H1 (cell line): ENCODE results near the gene DDX19B. TPM values are rescaled to one million over a fixed set of nuclear protein-coding genes. Genes with fewer than 3 reads are reported as not detected.

Source experiments
- CTCF ChIA-PET: fragments of 300-600 bp; sonication (Branson Sonifier 250); formaldehyde crosslinking; loops from one replicate; lab custom pipeline; 2021; ENCODE audit not compliant: partially characterized antibody; lab: Charles Lee
- POLR2A ChIA-PET: fragments of 300-600 bp; sonication (Branson Sonifier 250); formaldehyde crosslinking; loops from one replicate; lab custom pipeline; 2021; ENCODE audit warnings: inconsistent platforms; ENCODE audit not compliant: partially characterized antibody; lab: Charles Lee
- DNase-seq, 2 experiments: peaks; one replicate each; pipeline versions ENCODE4 v3.0.0 to v3.0.0-alpha.2; 2010 to 2022; ENCODE audit warnings: low spot score in 2 of 2, low read depth in 1 of 2, mixed read lengths in 1 of 2
- FAIRE-seq: peaks from 2 replicates; lab custom pipeline; 2011; peaks lifted over from hg19 to GRCh38; lab: Jason Lieb, UNC
- H2AFZ ChIP-seq: 2 replicates; pipeline ENCODE4 v1.8.1; 2012; ENCODE audit warnings: low read length, inconsistent platforms
- H2AK5ac ChIP-seq: 2 replicates; pipeline ENCODE4 v1.6.1; 2013; ENCODE audit warnings: low read depth, low read length
- H2BK120ac ChIP-seq: replicated peaks from 2 replicates; pipeline ENCODE3; 2013; ENCODE audit warnings: low read depth, low read length, inconsistent platforms
- H2BK12ac ChIP-seq: 2 replicates; pipeline ENCODE4 v1.6.1; 2013; ENCODE audit warnings: low read depth, low read length
- H2BK15ac ChIP-seq: 2 replicates; pipeline ENCODE4 v1.6.1; 2013; ENCODE audit warnings: low read length
- H2BK20ac ChIP-seq: 2 replicates; pipeline ENCODE4 v1.6.1; 2013; ENCODE audit warnings: low read length
- H2BK5ac ChIP-seq: 2 replicates; pipeline ENCODE4 v1.6.1; 2013; ENCODE audit warnings: low read depth, low read length
- H3K14ac ChIP-seq: 2 replicates; pipeline ENCODE4 v1.6.1; 2013; ENCODE audit warnings: inconsistent platforms; ENCODE audit not compliant: insufficient read length
- H3K18ac ChIP-seq: 2 replicates; pipeline ENCODE4 v1.6.1; 2013; ENCODE audit warnings: low read length; ENCODE audit errors: extremely low read depth
- H3K23ac ChIP-seq: 2 replicates; pipeline ENCODE4 v1.6.1; 2013; ENCODE audit warnings: inconsistent platforms; ENCODE audit not compliant: insufficient read length
- H3K23me2 ChIP-seq: 2 replicates; pipeline ENCODE4 v1.6.1; 2013; ENCODE audit warnings: low read depth, low read length
- H3K27ac ChIP-seq: 2 replicates; pipeline ENCODE4 v1.6.1; 2011; ENCODE audit warnings: low read depth, low read length, inconsistent platforms
- H3K27me3 ChIP-seq, 4 experiments: replicated peaks in 1 of 4; 1 replicate in 1 of 4; 2 replicates in 3 of 4; pipeline versions ENCODE4 v1.6.1 to v1.8.1; 2011 to 2013; ENCODE audit warnings: low read length in 3 of 4, mild to moderate bottlenecking in 3 of 4, inconsistent platforms in 2 of 4, mixed read lengths in 2 of 4, moderate library complexity in 1 of 4; ENCODE audit not compliant: control insufficient read depth in 3 of 4, insufficient read depth in 3 of 4; ENCODE audit errors: extremely low read depth in 1 of 4
- H3K36me3 ChIP-seq, 4 experiments: 2 replicates each; pipeline versions ENCODE4 v1.6.1 to v1.8.1; 2011 to 2013; ENCODE audit warnings: mild to moderate bottlenecking in 4 of 4, low read length in 3 of 4, moderate library complexity in 2 of 4, control low read depth in 1 of 4, inconsistent platforms in 1 of 4; ENCODE audit not compliant: insufficient read depth in 4 of 4, control insufficient read depth in 2 of 4
- H3K4ac ChIP-seq: replicated peaks from 2 replicates; pipeline ENCODE3; 2013; ENCODE audit warnings: low read length, low read depth, mixed read lengths, inconsistent platforms; ENCODE audit not compliant: insufficient read length
- H3K4me1 ChIP-seq, 4 experiments: replicated peaks in 1 of 4; 1 replicate in 1 of 4; 2 replicates in 3 of 4; pipeline versions ENCODE4 v1.6.1 to v1.8.1; 2011 to 2013; ENCODE audit warnings: low read length in 3 of 4, inconsistent platforms in 2 of 4, mixed read lengths in 1 of 4; ENCODE audit not compliant: insufficient read depth in 4 of 4, control insufficient read depth in 3 of 4
- H3K4me2 ChIP-seq, 2 experiments: 2 replicates each; pipeline versions ENCODE4 v1.6.1 to v1.8.1; 2011 to 2013; ENCODE audit warnings: low read depth in 2 of 2, low read length in 2 of 2, control low read depth in 1 of 2, inconsistent platforms in 1 of 2, mild to moderate bottlenecking in 1 of 2; ENCODE audit not compliant: insufficient read depth in 1 of 2
- H3K4me3 ChIP-seq, 4 experiments: fragments of 200-600, 300-600 bp in 1 of 4; sonication (generic), shearing (Covaris generic), sonication (Bioruptor Twin) in 1 of 4; 2 replicates each; pipeline versions ENCODE4 v1.5.1 to v1.8.1; 2011 to 2016; ENCODE audit warnings: low read length in 4 of 4, low read depth in 3 of 4, control low read depth in 2 of 4, inconsistent platforms in 2 of 4, mild to moderate bottlenecking in 2 of 4, mixed read lengths in 1 of 4, moderate library complexity in 1 of 4; ENCODE audit not compliant: insufficient read depth in 2 of 4; ENCODE audit errors: extremely low read depth in 1 of 4
- H3K56ac ChIP-seq: replicated peaks from 2 replicates; pipeline ENCODE3; 2013; ENCODE audit warnings: low read depth, mild to moderate bottlenecking, mixed read lengths, low read length, inconsistent platforms; ENCODE audit not compliant: insufficient read length
- H3K79me1 ChIP-seq: 2 replicates; pipeline ENCODE4 v1.6.1; 2013; ENCODE audit warnings: low read depth, low read length, control low read depth
- H3K79me2 ChIP-seq, 2 experiments: 2 replicates each; pipeline versions ENCODE4 v1.6.1 to v1.8.1; 2012 to 2013; ENCODE audit warnings: low read length in 2 of 2, mild to moderate bottlenecking in 2 of 2, inconsistent platforms in 1 of 2; ENCODE audit not compliant: insufficient read depth in 2 of 2, control insufficient read depth in 1 of 2
- H3K9ac ChIP-seq, 4 experiments: replicated peaks in 1 of 4; 1 replicate in 1 of 4; 2 replicates in 3 of 4; pipeline versions ENCODE4 v1.6.1 to v1.8.1; 2011 to 2013; ENCODE audit warnings: low read depth in 3 of 4, low read length in 3 of 4, control low read depth in 2 of 4, mild to moderate bottlenecking in 2 of 4, moderate library complexity in 2 of 4, inconsistent platforms in 1 of 4; ENCODE audit errors: extremely low read depth in 1 of 4
- H3K9me3 ChIP-seq, 2 experiments: 2 replicates each; pipeline versions ENCODE4 v1.6.1 to v1.8.1; 2012 to 2013; ENCODE audit warnings: mild to moderate bottlenecking in 2 of 2, moderate library complexity in 2 of 2, control low read depth in 1 of 2, inconsistent platforms in 1 of 2, low read depth in 1 of 2, low read length in 1 of 2, mixed read lengths in 1 of 2; ENCODE audit not compliant: insufficient read depth in 2 of 2
- H4K20me1 ChIP-seq, 2 experiments: replicated peaks in 1 of 2; 2 replicates each; pipeline versions ENCODE3 to v1.8.1; 2011 to 2013; ENCODE audit warnings: inconsistent platforms in 2 of 2, low read length in 2 of 2, mild to moderate bottlenecking in 1 of 2; ENCODE audit not compliant: insufficient read depth in 2 of 2, control insufficient read depth in 1 of 2
- H4K5ac ChIP-seq: 2 replicates; pipeline ENCODE4 v1.6.1; 2013; ENCODE audit warnings: low read length, low read depth, mixed read lengths, inconsistent platforms; ENCODE audit not compliant: insufficient read length
- H4K8ac ChIP-seq: 2 replicates; pipeline ENCODE4 v1.8.0; 2013; ENCODE audit warnings: mild to moderate bottlenecking, moderate library complexity, low read length, inconsistent platforms; ENCODE audit not compliant: insufficient read depth; ENCODE audit errors: extremely low read depth
- H4K91ac ChIP-seq: replicated peaks from 2 replicates; pipeline ENCODE3; 2013; ENCODE audit warnings: low read length, mixed read lengths, inconsistent platforms; ENCODE audit not compliant: insufficient read length
- BACH1 ChIP-seq: IDR thresholded peaks from 2 replicates; pipeline ENCODE4 v1.6.1; 2012; ENCODE audit warnings: low read length, improper control_type of control experiment
- CTCF ChIP-seq, 3 experiments: IDR thresholded peaks; 1 replicate in 2 of 3; 2 replicates in 1 of 3; pipeline versions ENCODE4 v1.5.1 to v1.6.1; 2011; ENCODE audit warnings: low read length in 3 of 3, mild to moderate bottlenecking in 3 of 3, inconsistent platforms in 2 of 3, low read depth in 1 of 3, moderate library complexity in 1 of 3; ENCODE audit not compliant: insufficient read depth in 1 of 3; ENCODE audit errors: control extremely low read depth in 1 of 3
- EP300 ChIP-seq, 2 experiments: IDR thresholded peaks; 1 replicate in 1 of 2; 2 replicates in 1 of 2; pipeline ENCODE4 v1.6.1; 2011 to 2012; ENCODE audit warnings: low read depth in 2 of 2, low read length in 2 of 2, mild to moderate bottlenecking in 2 of 2, borderline replicate concordance in 1 of 2, inconsistent platforms in 1 of 2, moderate library complexity in 1 of 2
- NANOG ChIP-seq: IDR thresholded peaks from 2 replicates; pipeline ENCODE4 v1.6.1; 2011; ENCODE audit warnings: low read length, low read depth, mild to moderate bottlenecking, inconsistent platforms; ENCODE audit not compliant: insufficient read depth, poor library complexity, severe bottlenecking
- SP4 ChIP-seq: IDR thresholded peaks from 2 replicates; pipeline ENCODE4 v1.6.1; 2012; ENCODE audit warnings: low read length, inconsistent platforms
- USF2 ChIP-seq: IDR thresholded peaks from 2 replicates; pipeline ENCODE4 v1.6.1; 2011; ENCODE audit warnings: low read length, improper control_type of control experiment
- WGBS, 2 experiments: shearing (Covaris generic) in 1 of 2; methylation state at CpG; one replicate each; pipeline versions ENCODE4 v1.1.6 to v1.1.7; 2013 to 2015; ENCODE audit warnings: low lambda C conversion rate in 2 of 2, mixed read lengths in 2 of 2, inconsistent platforms in 1 of 2, low coverage in 1 of 2, missing lambda C conversion rate in 1 of 2; ENCODE audit not compliant: insufficient replicate concordance in 2 of 2, insufficient coverage in 1 of 2, insufficient read length in 1 of 2; ENCODE audit errors: extremely low coverage in 1 of 2, missing lambda C conversion rate in 1 of 2; 5-methylcytosine and 5-hydroxymethylcytosine counted together
- polyA plus RNA-seq, 7 experiments: library from polyadenylated mRNA; depleted of rRNA in 3 of 7; stranded (reverse) in 5 of 7; unstranded in 2 of 7; fragments of >200 nt in 5 of 7; fragments of 200-250 nt in 2 of 7; gene quantifications; 1 replicate in 5 of 7; 2 replicates in 1 of 7; 4 replicates in 1 of 7; pipeline versions ENCODE4 v1.2.1 to v1.2.3, GENCODE V29; 2011 to 2013; ENCODE audit warnings: missing spikeins in 2 of 7, mixed read lengths in 2 of 7
- total RNA-seq: library from RNA; stranded (reverse); fragmentation: NEBNext Ultra II Directional; extraction: Animal tissue kit (Norgen Biotek cat#: 25700); gene quantifications from 2 replicates; pipeline ENCODE4 v1.2.1, GENCODE V29; 2021

Gene DDX19B
- total and polyA plus RNA-seq, 2 of the 8 experiments (the other 6 are each of a cell fraction or from before 2014, with no cell fraction given), result 40.5 to 42.7 TPM

GRCh38 chr16:70383421-70383960 is 84.5 kb downstream of the DDX19B start:
- DNase-seq, result no peak
- Histone ChIP-seq H2BK12ac (no peak overlapping the region), H3K27ac (no peak overlapping the region), H3K18ac (no peak overlapping the region), H3K14ac (no peak overlapping the region), H3K79me2 (peaks cover 0 to 13% of the 10 kb centered on the region in 2 experiments; a peak in 2 of 4 replicates), H3K23me2 (peaks cover 12% of the 10 kb centered on the region; the same call in 1 of the 2 replicates), H4K5ac (no peak overlapping the region), H3K36me3 (peaks cover 2 to 17% (median 7%) of the 10 kb centered on the region in 4 experiments; a peak in 7 of 8 replicates), H3K9ac (no peak overlapping the region), H4K91ac (no peak overlapping the region), H3K4me3 (no peak overlapping the region), H2AK5ac (no peak overlapping the region), H3K4ac (no peak overlapping the region), H3K79me1 (no peaks in the 10 kb centered on the region), H3K56ac (no peak overlapping the region), H4K20me1 (peaks cover 0 to 3% of the 10 kb centered on the region in 2 experiments), H2AFZ (no peak overlapping the region), H3K9me3 (no peaks in the 10 kb centered on the region), H3K4me1 (peaks cover 0 to 3% (median 0%) of the 10 kb centered on the region in 4 experiments; a peak in 2 of 7 replicates), H4K8ac (no peak overlapping the region), H2BK120ac (no peak overlapping the region), H3K4me2 (no peak overlapping the region), H2BK15ac (no peak overlapping the region), H3K27me3 (no peaks in the 10 kb centered on the region), H2BK20ac (no peak overlapping the region), H2BK5ac (no peak overlapping the region), H3K23ac (no peak overlapping the region)
- 89% methylated on average over 6 of the region's 6 CpGs; no CpG with 5 or more reads in 1 of the 2 experiments for WGBS, 2 experiments
- ChIA-PET POLR2A (interaction anchor here (0.9 to 4.1 kb wide), 2 partner anchors 11 to 71 kb away, joined by 4 to 37 read pairs; partner anchors contain the start of gene FCSK), CTCF (interaction anchor here (0.6 to 13.5 kb wide), 4 partner anchors 8 to 140 kb away, joined by 3 to 117 read pairs (median 14); partner anchors contain the start of genes COG4 and SF3B3)
- no peak for FAIRE-seq
- TF ChIP-seq SP4 (no peak), USF2 (no peak), NANOG (no peak), BACH1 (no peak), CTCF (IDR thresholded peaks at IDR 0.05; ENCODE audit: control extremely low read depth in 1 of 3, insufficient read depth in 1 of 3, low read depth in 1 of 3, low read length in 3 of 3) (no peak), EP300 (IDR thresholded peaks at IDR 0.05; ENCODE audit: borderline replicate concordance in 1 of 2, low read depth in 2 of 2, low read length in 2 of 2) (no peak)
